GM18951 (cell line): ENCODE results near the gene ZYG11A.
"Not testable (repeated sequence)": the region's sequence is repeated elsewhere in the genome, so short reads cannot be mapped to it uniquely, and the experiment has no call there.

Experiments
- POLR2A ChIP-seq: IDR thresholded peaks from 4 replicates; pipeline ENCODE4 v1.6.1; 2011; ENCODE audit warnings: mild to moderate bottlenecking; ENCODE audit not compliant: insufficient read length, insufficient read depth; ENCODE audit errors: extremely low read depth
- in situ Hi-C: fragments of 300-500 bp; cut with MboI; formaldehyde crosslinking; loops from one replicate; pipeline ENCODE4 v1.12.0; 2022; ENCODE audit warnings: low sequenced_read_pairs, mixed read lengths, inconsistent platforms; ENCODE audit not compliant: unreplicated experiment

ZYG11A gene

GRCh38 chr1:52856026-52856425, 13.5 kb downstream of the ZYG11A start:
- in situ Hi-C loops, result no loop called here
- no peak for TF ChIP-seq POLR2A

DNA sequence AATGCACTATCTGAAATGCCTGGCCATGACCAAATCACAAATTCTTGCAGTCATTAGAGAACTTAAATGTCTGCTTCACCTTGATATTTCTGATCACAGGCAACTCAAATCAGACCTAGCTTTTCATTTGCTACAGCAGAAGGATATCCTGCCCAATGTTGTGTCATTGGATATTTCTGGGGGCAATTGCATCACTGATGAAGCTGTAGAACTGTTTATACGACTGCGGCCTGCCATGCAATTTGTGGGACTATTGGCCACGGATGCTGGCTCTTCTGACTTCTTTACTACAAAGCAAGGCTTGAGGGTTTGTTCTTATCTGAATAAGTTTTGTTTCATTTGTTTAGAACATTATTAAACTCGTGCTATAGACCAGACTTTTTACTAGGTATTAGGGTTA, 14.9 kb downstream of the ZYG11A start:
- in situ Hi-C loops, result no loop called here
- TF ChIP-seq POLR2A, result no peak

GRCh38 chr1:52862666-52863458, 20.3 kb downstream of the ZYG11A start:
- TF ChIP-seq POLR2A, result no peak
- in situ Hi-C loops, result no loop called here

DNA sequence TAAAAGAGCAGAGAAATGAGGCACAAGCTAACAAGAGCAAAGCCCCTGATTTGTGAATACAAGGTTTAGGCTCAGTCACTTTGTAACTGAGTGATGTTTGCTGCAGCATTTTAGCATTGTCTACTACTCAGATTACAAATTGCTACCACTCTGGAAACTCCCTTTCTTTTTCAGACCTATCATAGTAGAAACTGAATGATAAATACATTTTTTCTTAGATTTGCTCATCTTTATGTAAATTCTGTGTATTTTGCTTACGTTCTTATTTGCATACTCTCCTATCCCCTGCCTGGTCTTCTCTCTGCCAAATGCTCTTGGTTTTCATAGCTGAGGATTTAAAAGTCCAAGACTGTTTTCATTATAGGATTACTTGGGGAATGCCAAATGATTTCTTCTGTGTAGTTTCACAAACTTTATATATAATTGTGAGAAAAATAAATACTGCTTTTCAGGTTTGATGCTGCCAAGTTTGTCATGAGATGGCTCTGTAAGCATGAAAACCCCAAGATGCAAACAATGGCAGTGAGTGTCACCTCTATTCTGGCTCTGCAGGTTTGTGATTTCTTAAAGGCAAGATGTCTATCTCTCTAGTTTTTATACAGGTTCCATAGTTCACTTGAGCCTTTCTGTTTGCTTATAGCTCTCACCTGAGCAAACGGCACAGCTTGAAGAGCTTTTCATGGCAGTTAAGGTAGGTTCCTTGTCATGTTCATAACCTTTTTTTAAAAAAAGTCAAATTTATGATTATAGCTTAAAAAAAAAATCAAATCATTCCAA, 24.7 kb downstream of the ZYG11A start:
- peak; percentile 19 for TF ChIP-seq POLR2A

GRCh38 chr1:52869727-52870126, 27.2 kb downstream of the ZYG11A start:
- in situ Hi-C loops, result not testable (repeated sequence)

More for the DNA sequence above, 24.7 kb downstream of the ZYG11A start:
- in situ Hi-C loops, result no loop called here

DNA sequence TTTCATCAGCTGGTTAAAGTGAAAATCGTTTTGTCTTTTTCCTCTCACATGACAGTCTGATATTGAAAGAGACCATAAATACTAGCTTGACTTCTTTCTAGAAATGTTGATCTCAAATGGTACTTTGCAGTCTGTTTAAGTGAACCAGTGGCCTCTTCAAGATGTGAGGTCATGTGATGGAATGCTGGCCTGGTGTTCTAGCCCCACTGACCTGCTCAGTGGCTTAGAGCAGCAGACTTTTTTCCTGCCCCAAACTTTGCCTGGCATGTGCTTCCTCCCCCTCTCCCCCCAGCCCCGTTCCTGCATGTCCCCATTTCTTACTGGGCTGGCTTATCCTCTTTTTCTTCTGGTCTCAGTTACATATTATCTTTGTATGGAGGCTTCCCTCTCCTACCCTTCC, 34.3 kb downstream of the ZYG11A start:
- in situ Hi-C loops, result no loop called here
- TF ChIP-seq POLR2A, result no peak

DNA sequence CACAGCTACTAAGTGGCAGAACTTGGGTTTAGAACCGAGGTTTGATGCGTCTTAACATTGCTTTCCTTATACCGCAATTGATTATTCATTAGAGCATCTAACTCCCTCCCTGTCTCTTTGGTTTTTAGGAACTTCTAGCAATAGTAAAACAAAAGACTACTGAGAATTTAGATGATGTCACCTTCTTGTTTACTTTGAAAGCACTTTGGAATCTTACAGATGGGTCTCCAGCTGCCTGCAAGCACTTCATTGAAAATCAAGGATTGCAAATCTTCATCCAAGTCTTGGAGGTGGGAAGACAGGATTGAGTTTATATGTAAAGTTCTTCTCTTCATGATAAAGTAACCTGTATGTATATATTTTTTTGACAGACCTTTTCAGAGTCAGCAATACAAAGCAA, 35.0 kb downstream of the ZYG11A start:
- in situ Hi-C loops, result no loop called here
- no peak for TF ChIP-seq POLR2A

- in situ Hi-C loops, result no loop called here
- no peak for TF ChIP-seq POLR2A
These were observed 37.6 kb downstream of the ZYG11A start for GRCh38 chr1:52880206-52880605.

DNA sequence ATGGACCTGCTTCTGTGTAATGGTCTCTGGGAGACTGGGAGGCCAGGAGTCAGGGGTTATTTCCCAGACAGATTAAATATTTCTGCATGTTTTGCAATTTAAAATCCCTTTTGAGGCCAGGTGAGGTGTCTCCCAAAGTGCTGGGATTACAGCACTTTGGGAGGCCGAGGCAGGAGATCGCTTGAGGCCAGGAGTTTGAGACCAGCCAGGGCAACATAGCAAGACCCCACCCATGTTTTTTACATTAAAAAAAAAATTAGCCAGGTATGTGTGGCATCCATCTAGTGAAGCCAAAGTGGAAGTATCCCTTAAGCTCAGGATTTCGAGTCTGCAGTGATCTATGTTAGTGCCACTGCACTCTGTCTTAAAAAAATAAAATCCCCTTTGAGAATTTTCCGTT, 44.9 kb downstream of the ZYG11A start:
- no peak for TF ChIP-seq POLR2A
- in situ Hi-C loops, result no loop called here

GRCh38 chr1:52892424-52893215, 50.1 kb downstream of the ZYG11A start:
- no peak for TF ChIP-seq POLR2A
- in situ Hi-C loops, result no loop called here

DNA sequence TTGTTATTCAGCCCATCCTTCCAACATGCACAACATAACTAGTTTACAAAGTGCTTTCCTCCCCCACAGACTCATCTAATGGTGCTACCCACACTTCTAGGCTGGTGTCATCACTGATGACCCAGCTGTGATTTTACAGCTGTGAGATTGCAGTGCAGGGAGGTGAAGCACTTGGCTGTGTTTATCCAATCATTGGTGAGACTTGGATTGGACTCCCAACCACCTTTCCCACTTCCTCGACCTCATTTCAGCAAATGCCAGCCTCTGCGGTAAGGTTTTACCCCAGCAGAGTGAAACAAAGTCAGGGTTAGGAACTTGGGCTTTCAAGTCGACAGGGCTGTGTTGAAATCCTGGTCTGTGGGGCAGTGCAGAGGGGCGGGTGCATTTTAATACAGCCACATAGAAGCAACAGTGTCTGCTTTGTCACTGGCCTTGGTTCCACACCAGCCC, 56.9 kb downstream of the ZYG11A start:
- in situ Hi-C loops, result no loop called here
- no peak for TF ChIP-seq POLR2A

GRCh38 chr1:52900402-52900801, 57.8 kb downstream of the ZYG11A start:
- in situ Hi-C loops, result no loop called here

GRCh38 chr1:52901384-52901783, 58.8 kb downstream of the ZYG11A start:
- no peak for TF ChIP-seq POLR2A
- in situ Hi-C loops, result no loop called here

More at GRCh38 chr1:52900402-52900801, 57.8 kb downstream of the ZYG11A start:
- no peak for TF ChIP-seq POLR2A
